ENCODE measurements around the gene THRAP3.
A peak's percentile ranks its signal among the peaks of the same experiment; 100 is the strongest.

The THRAP3 gene

GRCh38 chr1:36322041-36322785 is 98.0 kb downstream of the THRAP3 start:
- H3K4me3 ChIP-seq (ENCODE audit: low read length): no peak overlapping the region
- no peak for DNase-seq (ENCODE audit: low read depth)
- TF ChIP-seq CTCF (IDR thresholded peaks at IDR 0.05; ENCODE audit: insufficient read depth, low read depth, low read length, missing control alignments): no peak

- peak overlapping the region; percentile 44 for H3K4me3 ChIP-seq (ENCODE audit: low read length)
- no peak for DNase-seq (ENCODE audit: low read depth)
- TF ChIP-seq CTCF (IDR thresholded peaks at IDR 0.05; ENCODE audit: insufficient read depth, low read depth, low read length, missing control alignments): no peak
Observed at GRCh38 chr1:36322786-36323635, 98.8 kb downstream of the THRAP3 start.

GRCh38 chr1:36323636-36324352 is 99.6 kb downstream of the THRAP3 start, which contains the start of gene EVA1B:
Gene EVA1B (minus strand): TSS chr1:36323645. CDS start chr1:36323037, 608 bp downstream.
- peak; percentile 59 for DNase-seq (ENCODE audit: low read depth)
- peak within 1 kb of the TSS; percentile 44 for H3K4me3 ChIP-seq (ENCODE audit: low read length)
- no peak for TF ChIP-seq CTCF (IDR thresholded peaks at IDR 0.05; ENCODE audit: insufficient read depth, low read depth, low read length, missing control alignments)

GRCh38 chr1:36324353-36324703 is 100.1 kb downstream of the THRAP3 start:
- TF ChIP-seq CTCF (IDR thresholded peaks at IDR 0.05; ENCODE audit: insufficient read depth, low read depth, low read length, missing control alignments): no peak
- DNase-seq (ENCODE audit: low read depth): no peak
- no peak overlapping the region for H3K4me3 ChIP-seq (ENCODE audit: low read length)

- DNase-seq (ENCODE audit: low read depth): peak; percentile 37
- no peak overlapping the region for H3K4me3 ChIP-seq (ENCODE audit: low read length)
- TF ChIP-seq CTCF (IDR thresholded peaks at IDR 0.05; ENCODE audit: insufficient read depth, low read depth, low read length, missing control alignments): no peak
Observed at GRCh38 chr1:36326499-36326898, 102.3 kb downstream of the THRAP3 start.

- no peak overlapping the region for H3K4me3 ChIP-seq (ENCODE audit: low read length)
- TF ChIP-seq CTCF (IDR thresholded peaks at IDR 0.05; ENCODE audit: insufficient read depth, low read depth, low read length, missing control alignments): no peak
- peak; percentile 88 for DNase-seq (ENCODE audit: low read depth)
Observed at GRCh38 chr1:36327421-36328087, 103.3 kb downstream of the THRAP3 start.

All from epithelial cell of esophagus (primary cell).